OCI-LY7 (cell line): ENCODE data around the gene EPPIN. TPM values are rescaled to one million over a fixed set of nuclear protein-coding genes. Genes with fewer than 3 reads are reported as not detected.

Experiments used
- BruUV-seq: library from RNA; stranded (reverse); fragments of 400-500 nt; replicated peaks from 2 replicates; lab custom pipeline; 2021; lab: Mats Ljungman, UMichigan
- CTCF ChIA-PET: fragments of 300-600 bp; sonication (Branson Sonifier 250); formaldehyde crosslinking; loops from one replicate; lab custom pipeline; 2022; ENCODE audit warnings: antibody characterized with exemption; ENCODE audit not compliant: unreplicated experiment; lab: Charles Lee
- POLR2A ChIA-PET: fragments of 300-600 bp; sonication (Branson Sonifier 250); formaldehyde crosslinking; loops from one replicate; lab custom pipeline; 2022; ENCODE audit warnings: antibody characterized with exemption; lab: Charles Lee
- DNase-seq: peaks from one replicate; pipeline ENCODE4 v3.0.0-alpha.2; 2015; ENCODE audit warnings: low spot score
- H2AFZ ChIP-seq: fragments of 200-600 bp; sonication (generic), shearing (Covaris generic); 2 replicates; pipeline ENCODE4 v1.6.1; 2014; ENCODE audit warnings: mild to moderate bottlenecking, antibody characterized with exemption, low read length, moderate library complexity
- H3K27ac ChIP-seq: fragments of 200-600 bp; sonication (generic); 2 replicates; pipeline ENCODE4 v1.5.1; 2014; ENCODE audit warnings: mixed run types, low read depth, mild to moderate bottlenecking, moderate library complexity, low read length, inconsistent platforms; ENCODE audit not compliant: poor library complexity, severe bottlenecking
- H3K36me3 ChIP-seq: fragments of 200-600 bp; sonication (generic); 2 replicates; pipeline ENCODE4 v1.6.1; 2014; ENCODE audit warnings: mild to moderate bottlenecking, antibody characterized with exemption, low read length, moderate library complexity, mixed read lengths; ENCODE audit not compliant: insufficient read depth
- H3K4me1 ChIP-seq: fragments of 200-600 bp; sonication (generic); 2 replicates; pipeline ENCODE4 v1.5.1; 2014; ENCODE audit warnings: mild to moderate bottlenecking, low read length; ENCODE audit not compliant: insufficient read depth, poor library complexity, severe bottlenecking
- H3K4me2 ChIP-seq: fragments of 200-600 bp; sonication (generic); 2 replicates; pipeline ENCODE4 v1.6.1; 2014; ENCODE audit warnings: mild to moderate bottlenecking, low read length
- H3K4me3 ChIP-seq: fragments of 200-600 bp; sonication (generic); 2 replicates; pipeline ENCODE4 v1.5.1; 2014; ENCODE audit warnings: mild to moderate bottlenecking, low read depth, low read length; ENCODE audit not compliant: poor library complexity, severe bottlenecking
- H3K79me2 ChIP-seq: fragments of 200-600 bp; sonication (generic); 2 replicates; pipeline ENCODE4 v1.6.1; 2016; ENCODE audit warnings: low read depth, mild to moderate bottlenecking, low read length, moderate library complexity, mixed read lengths; ENCODE audit not compliant: insufficient read depth
- H3K9me2 ChIP-seq: fragments of 200-600 bp; sonication (generic); 2 replicates; pipeline ENCODE4 v1.6.1; 2016; ENCODE audit warnings: mild to moderate bottlenecking, low read length, mixed read lengths; ENCODE audit not compliant: insufficient read depth
- H3K9me3 ChIP-seq: fragments of 200-600 bp; sonication (generic); 2 replicates; pipeline ENCODE4 v1.6.1; 2014; ENCODE audit warnings: mild to moderate bottlenecking, mixed run types, low read length, mixed read lengths
- H4K20me1 ChIP-seq: fragments of 200-600 bp; sonication (generic); 2 replicates; pipeline ENCODE4 v1.6.1; 2014; ENCODE audit warnings: mild to moderate bottlenecking, antibody characterized with exemption, low read length, moderate library complexity, mixed read lengths; ENCODE audit not compliant: insufficient read depth
- CTCF ChIP-seq: fragments of 200-600 bp; sonication (generic); conservative IDR thresholded peaks from 2 replicates; pipeline ENCODE4 v1.5.1; 2014; ENCODE audit warnings: mild to moderate bottlenecking, antibody characterized with exemption, low read length, moderate library complexity, mixed read lengths
- EZH2phosphoT487 ChIP-seq: fragments of 200-600 bp; sonication (generic); IDR thresholded peaks from 2 replicates; pipeline ENCODE4 v1.6.1; 2018; ENCODE audit warnings: low read depth, borderline replicate concordance, mild to moderate bottlenecking, mixed run types, antibody characterized with exemption, low read length, moderate library complexity, mixed read lengths
- intact Hi-C: fragments of 100-400 bp; cut with micrococcal nuclease; formaldehyde crosslinking; loops from one replicate; pipeline ENCODE4 v1.10.0; 2022; ENCODE audit not compliant: unreplicated experiment
- total RNA-seq, 2 experiments: library from RNA; depleted of rRNA in 1 of 2; stranded (reverse); fragments of >200 nt in 1 of 2; shearing (Covaris generic) in 1 of 2; gene quantifications; 2 replicates each; pipeline ENCODE4 v1.2.3, GENCODE V29; 2014 to 2022

The EPPIN gene
- total RNA-seq, 2 experiments from 2014 or later, result not detected

DNA sequence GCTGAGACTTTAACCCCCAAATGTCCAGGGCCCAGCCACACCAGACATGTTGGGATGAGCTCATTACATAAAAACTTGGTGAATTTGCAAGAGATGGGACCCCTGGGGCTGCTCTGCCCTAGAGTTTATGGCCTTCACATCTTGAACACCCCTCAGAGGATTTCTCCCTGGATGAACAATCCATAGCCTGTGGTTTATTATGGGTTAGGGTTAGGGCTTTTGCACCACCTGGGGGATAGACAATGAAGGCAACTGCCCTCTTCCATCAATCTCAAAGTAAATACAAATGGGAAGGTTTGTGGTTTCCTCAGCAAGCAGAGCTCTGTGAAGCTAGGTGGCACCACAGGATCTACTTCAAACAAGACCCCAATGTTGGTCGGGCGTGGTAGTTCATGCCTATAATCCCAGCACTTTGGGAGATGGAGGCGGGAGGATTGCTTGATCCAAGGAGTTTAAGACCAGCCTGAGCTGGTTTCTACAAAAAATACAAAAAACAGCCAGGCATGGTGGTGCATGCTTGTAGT lies 49.2 kb downstream of the EPPIN start:
- Histone ChIP-seq H2AFZ (no peak overlapping the region), H3K27ac (no peak overlapping the region), H3K79me2 (no peaks in the 10 kb centered on the region), H3K4me3 (no peak overlapping the region), H4K20me1 (no peaks in the 10 kb centered on the region), H3K36me3 (no peaks in the 10 kb centered on the region), H3K9me2 (no peaks in the 10 kb centered on the region), H3K9me3 (no peaks in the 10 kb centered on the region), H3K4me2 (no peak overlapping the region), H3K4me1 (no peaks in the 10 kb centered on the region)
- intact Hi-C loops, result no loop called here
- ChIA-PET POLR2A (no interaction called here), CTCF (no interaction called here)
- TF ChIP-seq CTCF (no peak), EZH2phosphoT487 (no peak)
- BruUV-seq, result no TSS peak
- no peak for DNase-seq

GRCh38 chr20:45496166-45496565 lies 51.0 kb downstream of the EPPIN start:
- H3K4me3 ChIP-seq, result no peak overlapping the region
- intact Hi-C loops, result no loop called here
- no peak overlapping the region for H2AFZ ChIP-seq
- no peaks in the 10 kb centered on the region for H4K20me1 ChIP-seq
- no peak overlapping the region for H3K4me2 ChIP-seq
- POLR2A ChIA-PET, result no interaction called here
- H3K9me2 ChIP-seq, result no peaks in the 10 kb centered on the region
- H3K4me1 ChIP-seq, result no peaks in the 10 kb centered on the region
- no peaks in the 10 kb centered on the region for H3K79me2 ChIP-seq
- TF ChIP-seq CTCF (no peak), EZH2phosphoT487 (no peak)
- H3K9me3 ChIP-seq, result no peaks in the 10 kb centered on the region
- BruUV-seq, result no TSS peak
- H3K36me3 ChIP-seq, result no peaks in the 10 kb centered on the region
- CTCF ChIA-PET, result no interaction called here
- no peak overlapping the region for H3K27ac ChIP-seq
- no peak for DNase-seq

- Histone ChIP-seq H2AFZ (no peak overlapping the region), H3K79me2 (no peaks in the 10 kb centered on the region), H3K4me1 (no peaks in the 10 kb centered on the region), H3K4me3 (no peak overlapping the region), H3K9me2 (no peaks in the 10 kb centered on the region), H4K20me1 (no peaks in the 10 kb centered on the region), H3K27ac (no peak overlapping the region), H3K9me3 (no peaks in the 10 kb centered on the region), H3K4me2 (no peak overlapping the region), H3K36me3 (no peaks in the 10 kb centered on the region)
- ChIA-PET CTCF (no interaction called here), POLR2A (no interaction called here)
- TF ChIP-seq EZH2phosphoT487 (no peak), CTCF (no peak)
- intact Hi-C loops, result no loop called here
- no TSS peak for BruUV-seq
- no peak for DNase-seq
Observed at GRCh38 chr20:45495501-45495941, 51.7 kb downstream of the EPPIN start.
